Left renal pelvis (tissue), 4 donors: ENCODE data around the gene NUDCD2. TPM values are rescaled to one million over a fixed set of nuclear protein-coding genes. Genes with fewer than 3 reads are reported as not detected.
A peak's percentile ranks its signal among the peaks of the same experiment; 100 is the strongest.
"Not testable (repeated sequence)": the region's sequence is repeated elsewhere in the genome, so short reads cannot be mapped to it uniquely, and the experiment has no call there.

Experiments used
- DNase-seq, 4 donors: peaks; one replicate each; pipeline ENCODE4 v3.0.0-alpha.2; 2013; ENCODE audit warnings: low read depth in 4 of 4, low spot score in 3 of 4
- polyA plus RNA-seq, 4 donors: library from polyadenylated mRNA; unstranded; fragments of 120-200 nt; gene quantifications; one replicate each; pipeline ENCODE4 v1.2.1, GENCODE V29; 2013; ENCODE audit not compliant: insufficient read length in 4 of 4

Gene NUDCD2
- polyA plus RNA-seq, 4 donors, result 52.2 to 63.9 (median 54.4) TPM

DNA sequence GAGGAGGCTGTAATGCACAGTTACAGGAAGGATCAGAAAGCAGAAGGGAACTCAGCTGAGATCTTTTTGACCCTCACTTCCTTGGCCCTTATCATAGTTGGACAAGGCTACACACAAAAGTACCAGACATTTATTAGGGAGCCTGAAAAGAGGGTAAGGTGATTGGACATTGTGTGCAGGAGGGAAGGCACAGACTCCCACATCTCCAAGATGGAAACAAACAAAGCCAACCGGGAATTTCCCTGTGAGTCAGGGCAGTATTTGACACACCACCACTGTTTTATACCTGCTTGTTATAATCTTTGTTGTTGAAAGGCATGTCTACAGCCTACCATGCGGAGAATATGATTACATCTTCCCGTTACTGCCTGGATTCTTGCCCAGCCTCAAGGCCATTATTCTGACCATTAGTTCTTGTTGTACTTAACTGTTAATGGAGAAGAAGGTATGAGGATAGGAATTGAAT is 25.5 kb downstream of the NUDCD2 start:
- DNase-seq, result no peak

DNA sequence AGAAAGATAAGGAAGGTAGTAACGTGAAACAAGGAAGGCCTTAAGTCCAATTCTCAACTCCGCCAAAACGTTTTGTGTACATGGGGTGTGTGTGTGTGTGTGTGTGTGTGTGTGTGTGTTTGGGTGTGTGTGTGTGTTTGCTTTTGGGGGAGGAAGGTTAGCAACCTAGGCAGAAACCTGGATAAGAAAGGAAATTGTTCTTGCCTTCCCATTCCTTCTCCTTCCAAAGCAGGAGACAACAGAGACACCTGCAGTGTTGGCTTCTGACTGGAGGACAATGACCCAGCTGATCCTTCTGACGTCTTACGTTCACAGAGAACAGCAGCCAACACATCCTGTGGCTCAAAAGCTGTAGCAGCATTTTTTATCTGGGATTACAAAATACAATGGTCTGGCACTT is 26.6 kb downstream of the NUDCD2 start:
- no peak for DNase-seq

DNA sequence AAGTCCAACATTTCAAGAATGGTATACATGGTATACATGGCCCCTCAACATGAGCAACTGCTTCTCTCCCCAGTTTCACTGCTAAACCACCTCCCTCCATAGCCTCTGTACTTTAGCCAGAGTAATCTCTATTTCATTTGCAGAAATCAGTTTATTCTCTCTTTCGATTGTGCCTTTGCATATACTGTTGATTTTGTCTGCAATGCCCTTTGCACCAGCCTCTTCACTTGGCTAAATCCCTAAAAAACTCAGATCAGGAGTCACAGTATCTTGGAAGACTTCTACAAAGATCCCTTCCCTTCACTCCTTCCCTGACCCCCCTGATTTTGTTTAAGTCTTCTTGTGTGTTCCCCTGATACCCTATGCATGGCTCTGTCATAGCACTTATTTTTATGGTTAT is 27.4 kb downstream of the NUDCD2 start:
- no peak for DNase-seq

DNA sequence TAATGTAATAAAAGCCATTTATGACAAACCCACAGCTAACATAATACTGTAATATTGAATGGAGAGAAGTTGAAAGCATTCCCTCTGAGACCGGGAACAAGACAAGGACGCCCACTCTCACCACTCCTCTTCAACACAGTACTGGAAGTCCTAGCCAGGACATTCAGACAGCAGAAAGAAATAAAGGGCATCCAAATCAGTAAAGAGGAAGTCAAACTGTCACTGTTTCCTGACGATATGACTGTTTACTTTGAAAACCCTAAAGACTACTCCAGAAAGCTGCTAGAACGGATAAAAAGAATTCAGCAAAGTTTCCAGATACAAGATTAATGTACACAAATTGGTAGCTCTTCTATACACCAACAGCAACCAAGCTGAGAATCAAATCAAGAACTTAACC is 33.8 kb downstream of the NUDCD2 start:
- DNase-seq, result not testable (repeated sequence)

DNA sequence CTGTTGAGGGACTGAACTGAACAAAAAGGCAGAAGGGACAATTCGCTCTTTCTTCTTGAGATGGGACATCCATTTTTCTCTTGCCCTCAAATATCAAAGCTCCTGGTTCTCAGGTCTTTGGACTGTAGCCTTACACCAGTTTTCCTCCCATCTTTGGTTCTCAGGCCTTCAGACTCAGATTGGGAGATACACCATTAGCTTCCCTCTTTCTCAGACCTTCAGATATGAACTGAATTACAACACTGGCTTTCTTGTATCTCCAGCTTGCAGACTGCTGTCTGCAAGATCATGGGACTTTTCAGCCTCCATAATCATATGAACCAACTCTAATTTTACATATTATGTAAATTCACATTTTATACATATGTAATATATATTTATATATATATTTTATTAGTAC is 35.1 kb downstream of the NUDCD2 start:
- DNase-seq, result no peak

DNA sequence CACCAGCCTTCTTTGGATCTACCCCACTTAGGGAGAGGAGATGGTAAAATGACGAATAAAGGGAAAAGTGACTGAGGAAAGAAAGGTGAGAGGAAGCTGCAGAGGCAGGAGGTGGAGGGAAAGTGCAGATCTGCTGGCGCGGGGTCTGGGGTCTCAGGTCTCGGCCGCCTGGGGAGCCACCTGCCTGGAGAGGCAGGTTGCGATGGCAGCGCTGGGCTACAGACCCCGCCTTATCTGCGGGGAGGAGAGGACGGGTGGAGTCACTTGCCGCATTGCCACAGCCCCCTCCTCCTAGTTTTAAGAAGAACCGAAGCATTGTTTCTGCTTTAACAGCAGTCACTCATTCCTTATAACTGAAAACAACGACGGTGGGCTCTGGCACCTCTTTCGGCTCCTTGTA is 44.2 kb downstream of the NUDCD2 start:
- not testable (repeated sequence) for DNase-seq

DNA sequence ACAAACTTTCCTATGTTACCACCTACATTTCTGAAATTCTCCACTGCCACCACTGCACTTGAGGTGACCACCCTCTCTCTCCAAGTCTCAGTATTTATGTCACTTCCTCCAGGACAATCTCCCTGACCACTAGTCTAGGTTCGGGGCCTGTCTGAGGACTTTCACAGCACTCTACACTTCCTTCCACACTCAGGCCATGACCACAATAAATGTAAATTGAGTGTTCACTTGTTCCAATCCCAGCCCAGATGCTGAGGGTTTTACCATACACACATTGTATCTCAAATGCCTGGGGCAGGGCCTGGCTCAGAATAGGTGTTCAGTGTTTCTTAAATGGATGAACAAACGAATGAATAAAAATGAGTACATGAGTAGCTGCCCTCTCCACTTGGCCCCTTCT is 49.4 kb downstream of the NUDCD2 start:
- DNase-seq, result no peak

DNA sequence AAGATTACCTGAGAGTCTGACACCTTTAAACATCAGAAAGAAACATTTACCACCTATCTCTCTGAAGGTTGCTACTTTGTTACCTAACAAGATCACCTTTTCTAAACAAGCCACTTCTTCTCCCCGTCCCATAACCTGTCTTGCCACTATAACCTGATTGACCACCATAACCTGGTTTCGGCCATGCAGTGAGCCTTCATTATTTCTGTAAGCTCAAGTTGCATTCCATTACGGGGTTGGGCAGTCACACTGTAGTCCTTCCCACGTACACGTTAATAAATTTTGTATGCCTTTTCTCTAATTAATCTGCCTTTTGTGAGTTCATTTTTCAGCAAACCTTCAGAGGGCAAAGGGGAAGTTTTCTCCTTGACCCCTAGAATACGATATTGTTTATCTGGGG is 50.5 kb downstream of the NUDCD2 start:
- no peak for DNase-seq

DNA sequence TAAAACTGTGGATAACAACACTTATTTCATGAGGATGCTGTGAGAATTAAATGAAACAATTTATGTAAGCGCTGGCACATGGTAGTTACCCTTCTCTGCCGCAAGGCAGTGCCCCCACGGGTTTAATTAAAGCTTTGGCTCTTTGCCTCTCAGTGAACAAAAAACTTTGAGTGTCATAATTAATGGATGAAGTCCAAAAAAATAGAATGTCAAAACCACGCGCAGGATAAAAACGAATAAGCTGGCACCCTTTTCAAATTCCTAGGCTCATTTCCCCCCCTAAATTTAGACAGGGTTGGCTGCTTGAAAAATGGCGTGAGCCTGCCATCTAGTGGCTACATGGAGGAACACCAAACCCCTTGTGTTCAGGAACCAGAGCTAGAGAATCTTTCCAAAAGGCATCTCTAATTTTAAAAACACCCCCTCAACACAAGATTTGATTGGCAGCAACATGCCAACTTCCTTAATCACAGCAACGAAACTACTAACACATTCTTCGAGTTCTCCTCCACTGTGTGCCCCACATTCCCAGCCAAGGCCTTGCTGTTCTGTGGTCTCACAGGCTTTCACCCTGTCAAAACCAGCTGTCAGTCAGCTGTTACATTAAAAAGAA is 51.5 kb downstream of the NUDCD2 start:
- peak; percentile 19 to 49 (median 34) for DNase-seq

DNA sequence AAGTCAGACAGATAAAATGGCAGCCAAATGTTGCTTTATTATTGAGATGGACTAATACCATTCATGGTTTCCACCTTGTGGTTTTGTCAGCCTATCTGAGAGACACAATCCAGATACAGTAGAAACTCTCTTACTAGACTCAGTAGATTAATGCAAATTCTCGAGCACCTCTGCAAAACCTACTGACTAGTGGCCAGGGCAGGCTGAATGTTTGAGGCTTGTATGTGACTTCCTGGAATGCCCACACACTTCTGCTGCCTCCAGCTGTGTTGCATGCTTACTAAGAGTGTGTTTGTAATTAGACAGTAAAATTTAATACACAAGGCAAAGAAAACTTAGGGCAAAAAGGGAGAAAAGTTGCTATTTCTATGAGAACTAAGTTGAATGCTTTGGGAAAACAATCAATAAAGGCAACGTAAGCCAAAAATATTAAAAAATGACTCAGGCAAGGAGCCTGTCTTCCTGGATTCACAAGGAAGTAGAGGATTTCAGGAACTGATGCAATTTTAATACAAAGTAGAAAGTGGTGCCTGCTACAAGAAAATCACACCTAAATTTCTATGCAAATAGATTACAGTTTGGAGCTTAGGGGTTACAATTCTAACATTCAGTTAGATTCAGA is 52.8 kb downstream of the NUDCD2 start:
- DNase-seq, result no peak

DNA sequence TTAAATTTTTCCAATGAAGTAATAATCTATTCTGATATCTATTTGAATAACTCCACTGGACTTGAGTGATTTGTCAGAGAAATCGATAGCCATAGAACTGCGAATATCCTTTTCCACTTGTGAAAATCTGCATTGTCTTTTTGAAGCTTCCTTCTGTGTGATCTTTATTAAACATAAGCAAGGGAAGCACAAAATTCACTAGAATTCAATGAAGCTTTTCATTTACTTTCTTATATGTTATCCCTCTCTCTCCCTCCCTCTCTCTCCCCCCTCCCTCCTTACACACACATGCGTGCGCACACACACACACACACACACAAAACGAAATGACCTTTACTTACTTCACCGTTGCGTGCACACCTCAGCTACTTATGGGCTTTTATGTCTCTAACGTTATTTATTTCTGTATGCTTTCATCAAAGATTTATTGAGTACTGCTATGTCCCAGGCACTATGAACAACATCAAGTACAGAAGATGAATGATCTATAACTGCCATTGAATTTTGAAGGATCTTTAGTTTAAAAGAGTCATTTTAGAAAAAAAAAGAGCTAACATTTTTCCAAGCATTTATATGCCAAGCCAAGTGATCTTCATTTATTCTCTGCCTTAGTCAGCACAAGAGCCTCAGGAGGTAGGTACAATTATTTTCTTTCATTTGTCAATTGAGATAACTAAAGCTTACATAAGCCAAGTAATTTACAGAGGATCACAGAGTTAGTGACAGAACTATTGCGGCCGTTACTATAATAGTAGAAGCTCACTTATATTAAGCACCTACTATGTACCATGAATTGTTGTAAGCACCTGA is 55.3 kb downstream of the NUDCD2 start:
- DNase-seq, result no peak

DNA sequence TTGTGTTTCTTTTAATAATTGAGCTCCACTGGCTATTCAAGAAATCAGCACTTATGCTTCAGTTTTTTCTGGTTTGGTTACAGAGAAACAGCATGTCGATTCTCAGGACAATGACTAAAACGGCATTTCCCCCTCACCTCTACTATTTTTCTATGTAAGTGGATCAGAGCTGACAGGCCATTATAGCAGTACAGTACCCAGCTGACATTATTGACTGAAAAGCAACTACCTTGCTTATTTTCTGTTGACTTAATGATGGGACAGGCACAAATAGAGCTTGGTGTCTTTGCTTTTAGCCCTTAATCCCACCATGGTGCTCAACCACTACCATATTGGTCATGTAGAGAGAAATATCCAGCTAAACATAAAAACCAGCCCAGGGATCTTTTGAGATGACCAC is 57.9 kb downstream of the NUDCD2 start:
- DNase-seq, result no peak

DNA sequence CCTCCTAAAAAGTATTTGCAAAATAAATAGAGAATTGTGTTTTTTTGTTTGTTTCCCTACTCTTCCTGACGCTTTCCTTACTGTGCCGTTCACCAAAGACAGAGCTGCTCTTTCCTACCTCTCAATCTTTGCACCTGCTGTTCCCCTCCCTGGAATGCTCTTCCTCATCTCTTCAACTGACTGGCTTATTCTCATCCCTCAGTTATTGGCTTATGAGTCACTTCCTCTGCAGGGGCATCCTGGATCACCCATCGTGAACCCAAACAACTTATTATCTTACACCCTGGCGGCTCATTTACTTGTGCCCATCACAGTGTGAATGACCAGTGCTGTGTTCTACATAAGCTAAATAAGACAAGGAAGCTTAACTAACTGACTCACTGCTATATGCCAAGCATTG is 58.6 kb downstream of the NUDCD2 start:
- no peak for DNase-seq

DNA sequence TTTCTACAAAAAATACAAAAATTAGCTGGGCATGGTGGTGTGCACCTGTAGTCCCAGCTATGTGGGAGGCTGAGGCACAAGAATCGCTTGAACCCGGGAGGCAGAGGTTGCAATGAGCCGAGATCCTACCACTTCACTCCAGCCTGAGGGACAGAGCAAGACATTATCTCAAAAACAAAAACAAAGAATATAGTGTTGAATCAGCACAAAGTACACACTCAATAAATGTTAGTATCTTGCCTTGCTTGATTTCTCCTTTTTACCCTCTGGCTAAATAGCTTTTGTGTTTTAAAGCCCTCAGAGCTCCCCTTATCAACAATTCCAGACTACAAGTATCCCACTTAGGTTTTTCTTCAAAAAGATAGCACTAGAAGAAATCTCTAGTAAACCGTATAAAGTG is 60.0 kb downstream of the NUDCD2 start:
- DNase-seq, result no peak

DNA sequence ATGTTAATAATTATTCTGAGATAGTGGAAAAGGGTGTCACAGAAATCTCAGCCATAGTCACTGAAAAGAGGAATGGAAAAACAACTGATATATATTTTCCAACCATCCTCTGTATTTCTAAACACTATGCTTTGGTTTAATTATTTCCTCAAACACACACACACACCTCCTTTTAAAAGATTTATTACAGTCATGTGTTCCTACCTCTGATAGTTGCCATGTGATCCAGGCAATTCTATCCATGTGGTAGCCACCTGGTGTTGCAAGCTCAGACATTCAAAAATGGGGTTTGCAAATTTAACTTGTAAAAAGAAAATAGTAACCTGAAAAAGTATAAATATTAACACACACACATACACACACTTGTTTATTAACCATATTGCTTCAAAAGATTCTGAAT is 62.5 kb downstream of the NUDCD2 start:
- DNase-seq, result no peak

DNA sequence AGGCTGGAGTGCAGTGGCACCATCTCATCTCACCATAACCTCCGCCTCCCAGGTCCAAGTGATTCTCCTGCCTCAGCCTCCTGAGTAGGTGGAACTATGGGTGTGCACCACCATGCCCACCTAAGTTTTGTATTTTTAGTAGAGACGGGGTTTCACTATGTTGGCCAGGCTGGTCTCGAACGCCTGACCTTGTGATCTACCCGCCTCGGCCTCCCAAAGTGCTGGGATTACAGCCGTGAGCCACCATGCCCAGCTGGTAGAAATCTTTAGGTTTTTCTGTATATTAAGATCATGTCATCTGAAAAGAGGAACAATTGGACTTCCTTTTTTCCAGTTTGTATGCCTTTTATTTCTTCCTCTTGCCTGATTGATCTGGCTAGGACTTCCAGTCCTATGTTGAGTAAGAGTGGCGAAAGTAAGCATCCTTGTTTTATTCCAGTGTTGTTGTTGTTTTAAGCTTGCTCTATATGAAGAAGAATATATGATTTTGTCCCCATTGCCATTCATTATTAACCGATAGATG is 63.0 kb downstream of the NUDCD2 start:
- not testable (repeated sequence) for DNase-seq

Other genes with a start within 250 kb of the NUDCD2 start
- 100 to 1,000 TPM; 156 to 219 (median 202) TPM for gene CCNG1, start 22.5 kb downstream of the NUDCD2 start, polyA plus RNA-seq
- 10 to 100 TPM; 18.1 to 28.8 (median 21.2) TPM for gene HMMR, start 530 bp upstream of the NUDCD2 start, polyA plus RNA-seq
- 100 to 1,000 TPM in 3 of 4 donors, 10 to 100 TPM in 1; 75.7 to 129 (median 115) TPM for gene MAT2B, start 45.5 kb upstream of the NUDCD2 start, polyA plus RNA-seq